ENCODE data around the gene BCAS3. TPM values are rescaled to one million over a fixed set of nuclear protein-coding genes. Genes with fewer than 3 reads are reported as not detected.
A peak's percentile ranks its signal among the peaks of the same experiment; 100 is the strongest.

Gene BCAS3
- total and polyA plus RNA-seq, 5 donors from 2014 or later: 29.7 to 59.1 (median 33.9) TPM

DNA sequence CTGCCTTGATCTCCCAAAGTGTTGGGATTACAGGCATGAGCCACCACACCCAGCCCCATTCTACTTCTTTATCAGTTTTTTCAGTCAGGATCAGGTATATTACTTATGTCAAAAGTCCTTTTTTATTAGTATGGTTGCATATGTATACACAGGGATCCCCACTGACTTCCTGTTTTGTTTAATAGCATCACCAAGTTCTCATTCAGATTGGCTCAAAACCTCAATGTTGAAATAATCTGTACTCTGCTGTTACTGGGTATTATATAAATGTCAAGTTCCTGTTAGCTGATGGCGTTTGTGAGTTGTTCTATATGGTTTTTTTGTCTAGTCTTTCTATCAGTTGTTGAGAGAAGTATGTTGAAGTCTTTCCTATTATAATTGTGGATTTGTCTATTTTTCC lies 168.5 kb downstream of the BCAS3 start:
- ATAC-seq (ENCODE audit: low read depth in 2 of 2) (no peak), DNase-seq (no peak)
- Histone ChIP-seq H3K4me3 (ENCODE audit: low read depth, low read length) (no peak overlapping the region), H3K36me3 (ENCODE audit: control insufficient read depth, insufficient read depth, low read length) (no peaks in the 10 kb centered on the region), H3K4me1 (ENCODE audit: control insufficient read depth, insufficient read depth, low read length, poor library complexity, severe bottlenecking) (no peaks in the 10 kb centered on the region), H3K27me3 (ENCODE audit: control insufficient read depth, insufficient read depth, low read length) (no peaks in the 10 kb centered on the region), H3K27ac (ENCODE audit: insufficient read depth, low read length, poor library complexity, severe bottlenecking) (no peak overlapping the region), H3K9me3 (ENCODE audit: control insufficient read depth in 2 of 2, low read length in 2 of 2) (no peaks in the 10 kb centered on the region)
- no peaks in the 10 kb centered on the region for H3K27me3 Mint-ChIP-seq
- no peak overlapping the region for H3K27ac Mint-ChIP-seq
- no peak overlapping the region for H3K4me3 Mint-ChIP-seq
- H3K36me3 Mint-ChIP-seq: peaks cover 3% of the 10 kb centered on the region
- peaks cover 0 to 2% (median 0%) of the 10 kb centered on the region in 7 donors for H3K9me3 Mint-ChIP-seq
- peaks cover 7 to 10% (median 8%) of the 10 kb centered on the region in 4 donors for H3K4me1 Mint-ChIP-seq

- DNase-seq (no peak), ATAC-seq (ENCODE audit: low read depth in 2 of 2) (no peak)
- Histone ChIP-seq H3K9me3 (ENCODE audit: control insufficient read depth in 2 of 2, low read length in 2 of 2) (no peaks in the 10 kb centered on the region), H3K4me3 (ENCODE audit: low read depth, low read length) (no peak overlapping the region), H3K27ac (ENCODE audit: insufficient read depth, low read length, poor library complexity, severe bottlenecking) (no peak overlapping the region), H3K4me1 (ENCODE audit: control insufficient read depth, insufficient read depth, low read length, poor library complexity, severe bottlenecking) (no peaks in the 10 kb centered on the region), H3K27me3 (ENCODE audit: control insufficient read depth, insufficient read depth, low read length) (no peaks in the 10 kb centered on the region), H3K36me3 (ENCODE audit: control insufficient read depth, insufficient read depth, low read length) (no peaks in the 10 kb centered on the region)
- Mint-ChIP-seq H3K27ac (no peak overlapping the region), H3K27me3 (no peaks in the 10 kb centered on the region), H3K4me1 (peaks cover 4 to 7% (median 5%) of the 10 kb centered on the region in 4 donors), H3K36me3 (no peaks in the 10 kb centered on the region), H3K9me3 (peaks cover 0 to 5% (median 0%) of the 10 kb centered on the region in 7 donors), H3K4me3 (no peak overlapping the region)
Observed at GRCh38 chr17:60851181-60851580, 173.5 kb downstream of the BCAS3 start.

DNA sequence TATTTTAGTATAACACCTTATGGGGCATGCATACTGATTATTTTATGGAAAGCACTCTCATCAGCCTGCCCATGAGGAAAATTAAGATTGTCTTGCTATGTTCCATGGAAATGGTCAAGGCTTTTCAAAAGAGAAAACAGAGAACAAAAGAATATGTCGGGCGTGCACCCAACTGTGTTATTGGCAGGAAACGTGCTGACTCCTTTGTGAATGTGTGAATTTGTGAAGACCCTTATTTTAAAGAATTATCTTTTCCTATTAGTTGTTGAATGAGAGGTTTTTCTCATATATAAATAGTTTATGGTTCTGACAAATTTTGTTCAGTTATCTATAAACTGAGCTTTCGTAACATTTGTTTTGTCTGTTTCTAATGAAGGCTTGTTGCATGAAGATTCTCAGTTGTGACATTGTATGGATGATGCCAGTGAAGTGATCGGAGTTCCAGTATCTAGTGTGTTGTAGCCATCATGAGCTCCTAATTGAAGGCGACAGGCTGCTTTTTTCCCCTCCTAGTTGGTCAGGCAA lies 180.0 kb downstream of the BCAS3 start:
- H3K9me3 Mint-ChIP-seq: peaks cover 0 to 5% (median 0%) of the 10 kb centered on the region in 7 donors
- H3K4me1 ChIP-seq (ENCODE audit: control insufficient read depth, insufficient read depth, low read length, poor library complexity, severe bottlenecking): no peaks in the 10 kb centered on the region
- H3K36me3 Mint-ChIP-seq: peaks cover 3% of the 10 kb centered on the region
- DNase-seq: no peak
- no peak overlapping the region for H3K27ac Mint-ChIP-seq
- no peaks in the 10 kb centered on the region for H3K27me3 ChIP-seq (ENCODE audit: control insufficient read depth, insufficient read depth, low read length)
- no peak overlapping the region for H3K4me3 Mint-ChIP-seq
- ATAC-seq (ENCODE audit: low read depth in 2 of 2): no peak
- no peak overlapping the region for H3K27ac ChIP-seq (ENCODE audit: insufficient read depth, low read length, poor library complexity, severe bottlenecking)
- H3K4me3 ChIP-seq (ENCODE audit: low read depth, low read length): no peak overlapping the region
- H3K4me1 Mint-ChIP-seq: peaks cover 2 to 10% (median 6%) of the 10 kb centered on the region in 4 donors
- H3K9me3 ChIP-seq (ENCODE audit: control insufficient read depth in 2 of 2, low read length in 2 of 2): no peaks in the 10 kb centered on the region
- no peaks in the 10 kb centered on the region for H3K27me3 Mint-ChIP-seq
- H3K36me3 ChIP-seq (ENCODE audit: control insufficient read depth, insufficient read depth, low read length): no peaks in the 10 kb centered on the region

DNA sequence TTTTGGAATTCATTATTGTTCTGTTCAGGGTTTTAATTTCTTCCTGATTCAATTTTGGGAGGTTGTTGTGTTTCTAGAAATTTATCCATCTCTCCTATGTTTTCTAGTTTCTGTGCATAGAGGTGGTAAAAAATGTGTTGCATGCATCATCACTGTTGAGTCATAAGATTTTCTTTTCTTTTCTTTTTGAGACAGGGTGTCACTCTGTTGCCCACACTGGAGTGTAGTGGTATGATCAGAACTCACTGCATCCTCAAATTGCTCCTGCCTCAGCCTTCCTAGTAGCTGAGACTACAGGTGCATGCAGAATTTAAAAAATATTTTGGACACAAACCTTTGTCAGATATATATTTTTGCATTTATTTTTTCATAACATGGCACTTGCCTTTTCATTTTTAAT lies 184.8 kb downstream of the BCAS3 start:
- H3K9me3 Mint-ChIP-seq: no peaks in the 10 kb centered on the region
- ATAC-seq (ENCODE audit: low read depth in 2 of 2): no peak
- no peak overlapping the region for H3K27ac ChIP-seq (ENCODE audit: insufficient read depth, low read length, poor library complexity, severe bottlenecking)

GRCh38 chr17:60863892-60864707 lies 186.4 kb downstream of the BCAS3 start:
- H3K27ac ChIP-seq (ENCODE audit: insufficient read depth, low read length, poor library complexity, severe bottlenecking): no peak overlapping the region
- peaks cover 22 to 36% (median 26%) of the 10 kb centered on the region in 4 donors for H3K4me1 Mint-ChIP-seq
- no peaks in the 10 kb centered on the region for H3K27me3 ChIP-seq (ENCODE audit: control insufficient read depth, insufficient read depth, low read length)
- peak overlapping the region in 2 of 3 donors; percentile 9 to 18 for H3K27ac Mint-ChIP-seq
- no peaks in the 10 kb centered on the region for H3K9me3 Mint-ChIP-seq
- H3K36me3 Mint-ChIP-seq: peaks cover 8% of the 10 kb centered on the region
- DNase-seq: no peak
- no peaks in the 10 kb centered on the region for H3K9me3 ChIP-seq (ENCODE audit: control insufficient read depth in 2 of 2, low read length in 2 of 2)
- H3K4me3 Mint-ChIP-seq: peak overlapping the region in 3 of 4 donors; percentile 1 to 56 (median 22)
- peaks cover 13% of the 10 kb centered on the region for H3K4me1 ChIP-seq (ENCODE audit: control insufficient read depth, insufficient read depth, low read length, poor library complexity, severe bottlenecking)
- peak overlapping the region; percentile 67 for H3K4me3 ChIP-seq (ENCODE audit: low read depth, low read length)
- H3K36me3 ChIP-seq (ENCODE audit: control insufficient read depth, insufficient read depth, low read length): no peaks in the 10 kb centered on the region
- ATAC-seq (ENCODE audit: low read depth in 2 of 2): no peak
- no peaks in the 10 kb centered on the region for H3K27me3 Mint-ChIP-seq

More for the DNA sequence above, 184.8 kb downstream of the BCAS3 start:
- Mint-ChIP-seq H3K36me3 (peaks cover 3% of the 10 kb centered on the region), H3K27me3 (no peaks in the 10 kb centered on the region), H3K27ac (no peak overlapping the region), H3K4me1 (peaks cover 24 to 36% (median 27%) of the 10 kb centered on the region in 4 donors), H3K4me3 (no peak overlapping the region)
- H3K4me3 ChIP-seq (ENCODE audit: low read depth, low read length): no peak overlapping the region
- no peaks in the 10 kb centered on the region for H3K36me3 ChIP-seq (ENCODE audit: control insufficient read depth, insufficient read depth, low read length)
- H3K27me3 ChIP-seq (ENCODE audit: control insufficient read depth, insufficient read depth, low read length): no peaks in the 10 kb centered on the region
- H3K4me1 ChIP-seq (ENCODE audit: control insufficient read depth, insufficient read depth, low read length, poor library complexity, severe bottlenecking): peaks cover 13% of the 10 kb centered on the region
- H3K9me3 ChIP-seq (ENCODE audit: control insufficient read depth in 2 of 2, low read length in 2 of 2): no peaks in the 10 kb centered on the region
- DNase-seq: no peak

- H3K4me3 ChIP-seq (ENCODE audit: low read depth, low read length): peak overlapping the region; percentile 67
- peak overlapping the region in 3 of 4 donors; percentile 1 to 56 (median 19) for H3K4me3 Mint-ChIP-seq
- no peaks in the 10 kb centered on the region for H3K9me3 ChIP-seq (ENCODE audit: control insufficient read depth in 2 of 2, low read length in 2 of 2)
- no peaks in the 10 kb centered on the region for H3K27me3 ChIP-seq (ENCODE audit: control insufficient read depth, insufficient read depth, low read length)
- peaks cover 13% of the 10 kb centered on the region for H3K4me1 ChIP-seq (ENCODE audit: control insufficient read depth, insufficient read depth, low read length, poor library complexity, severe bottlenecking)
- no peaks in the 10 kb centered on the region for H3K36me3 ChIP-seq (ENCODE audit: control insufficient read depth, insufficient read depth, low read length)
- ATAC-seq (ENCODE audit: low read depth in 2 of 2) (no peak), DNase-seq (peak in 1 of 3 donors; percentile 4)
- H3K36me3 Mint-ChIP-seq: peaks cover 5% of the 10 kb centered on the region
- no peak overlapping the region for H3K27ac ChIP-seq (ENCODE audit: insufficient read depth, low read length, poor library complexity, severe bottlenecking)
- H3K9me3 Mint-ChIP-seq: no peaks in the 10 kb centered on the region
- peak overlapping the region in 2 of 3 donors; percentile 9 to 18 for H3K27ac Mint-ChIP-seq
- H3K4me1 Mint-ChIP-seq: peaks cover 22 to 34% (median 26%) of the 10 kb centered on the region in 4 donors
- no peaks in the 10 kb centered on the region for H3K27me3 Mint-ChIP-seq
Observed at GRCh38 chr17:60864708-60865005, 187.0 kb downstream of the BCAS3 start.

DNA sequence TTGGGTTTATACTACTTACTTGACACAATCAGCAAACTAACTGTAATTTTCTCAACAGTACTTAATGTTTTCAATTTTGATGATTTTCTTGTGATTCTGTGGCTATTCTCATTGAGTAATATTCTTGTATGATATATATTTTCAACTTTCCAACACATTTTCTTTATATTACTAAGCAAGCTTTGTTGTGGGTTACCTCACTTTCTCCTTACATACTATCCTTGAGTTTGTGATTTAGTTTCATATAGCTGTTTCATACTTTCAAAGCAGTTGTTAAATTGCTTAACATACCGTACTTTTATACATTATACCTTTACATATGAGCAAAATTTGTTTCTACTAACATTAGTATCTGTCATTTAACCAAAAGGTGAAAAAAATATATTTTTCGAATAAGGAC lies 197.1 kb downstream of the BCAS3 start:
- H3K27me3 Mint-ChIP-seq: no peaks in the 10 kb centered on the region
- ATAC-seq (ENCODE audit: low read depth in 2 of 2) (no peak), DNase-seq (no peak)
- H3K4me1 Mint-ChIP-seq: peaks cover 0 to under 1% (median 0%) of the 10 kb centered on the region in 4 donors
- peaks cover 19% of the 10 kb centered on the region for H3K36me3 Mint-ChIP-seq
- peaks cover 4% of the 10 kb centered on the region for H3K36me3 ChIP-seq (ENCODE audit: control insufficient read depth, insufficient read depth, low read length)
- no peak overlapping the region for H3K27ac ChIP-seq (ENCODE audit: insufficient read depth, low read length, poor library complexity, severe bottlenecking)
- H3K27ac Mint-ChIP-seq: no peak overlapping the region
- H3K4me3 ChIP-seq (ENCODE audit: low read depth, low read length): no peak overlapping the region
- H3K4me3 Mint-ChIP-seq: no peak overlapping the region
- no peaks in the 10 kb centered on the region for H3K9me3 Mint-ChIP-seq
- H3K27me3 ChIP-seq (ENCODE audit: control insufficient read depth, insufficient read depth, low read length): no peaks in the 10 kb centered on the region
- no peaks in the 10 kb centered on the region for H3K9me3 ChIP-seq (ENCODE audit: control insufficient read depth in 2 of 2, low read length in 2 of 2)
- no peaks in the 10 kb centered on the region for H3K4me1 ChIP-seq (ENCODE audit: control insufficient read depth, insufficient read depth, low read length, poor library complexity, severe bottlenecking)
